ENCODE results near the gene DPY19L1. TPM values are rescaled to one million over a fixed set of nuclear protein-coding genes. Genes with fewer than 3 reads are reported as not detected.

DPY19L1 gene
- total RNA-seq, 1 experiment from 2014 or later: 71.7 TPM

DNA sequence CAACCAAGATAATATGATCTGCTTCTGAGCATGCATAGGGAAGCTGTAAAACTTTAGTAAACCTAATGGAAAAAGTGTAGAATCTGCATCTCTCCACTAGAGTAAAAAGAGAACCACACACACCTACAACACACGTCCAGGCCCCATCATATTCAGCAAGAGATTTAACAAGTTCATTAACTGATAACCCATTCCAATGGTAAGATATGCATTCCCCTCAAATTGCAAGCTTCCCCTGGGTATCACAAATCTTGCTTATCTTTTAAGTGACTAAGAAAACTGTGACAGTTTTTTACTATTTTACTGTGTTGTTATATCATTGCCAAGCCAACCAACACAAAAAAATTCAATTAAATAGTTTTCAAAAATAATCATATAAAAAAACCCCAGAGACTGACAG is 8.0 kb downstream of the DPY19L1 start:
- Histone ChIP-seq H3K79me2 (ENCODE audit: insufficient read depth, low read length) (peaks cover 94% of the 10 kb centered on the region), H3K4me2 (ENCODE audit: low read length) (no peak overlapping the region), H3K27ac (ENCODE audit: low read depth, low read length) (no peak overlapping the region), H3K4me3 (replicated peaks in 1 of 2; ENCODE audit: low read depth in 1 of 2, low read length in 2 of 2) (no peak overlapping the region), H3K27me3 (ENCODE audit: insufficient read depth, low read length) (no peaks in the 10 kb centered on the region), H4K20me1 (ENCODE audit: insufficient read depth) (peaks cover 4% of the 10 kb centered on the region; the same call in 1 of the 2 replicates), H2AFZ (ENCODE audit: low read depth, low read length, poor library complexity, severe bottlenecking) (no peak overlapping the region), H3K36me3 (ENCODE audit: control insufficient read depth in 1 of 2, insufficient read depth in 2 of 2, low read length in 2 of 2) (no peaks in the 10 kb centered on the region), H3K9me3 (ENCODE audit: control insufficient read depth in 1 of 2, insufficient read depth in 1 of 2, low read depth in 1 of 2, low read length in 2 of 2) (no peaks in the 10 kb centered on the region), H3K9me2 (ENCODE audit: insufficient read depth) (no peaks in the 10 kb centered on the region), H3K4me1 (ENCODE audit: control insufficient read depth in 1 of 2, insufficient read depth in 2 of 2, low read length in 2 of 2) (peaks cover 34 to 54% of the 10 kb centered on the region in 2 experiments), H3K9ac (ENCODE audit: low read length) (no peak overlapping the region)
- intact Hi-C loops (cut with micrococcal nuclease): no loop called here
- ChIA-PET POLR2A (no interaction called here), CTCF (no interaction called here), RAD21 (ENCODE audit: low non-redundant PET in 1 of 2, low total read pairs in 2 of 2, uncharacterized antibody in 2 of 2, unreplicated experiment in 2 of 2) (no interaction called here)
- TF ChIP-seq SIN3A (IDR thresholded peaks at IDR 0.05; ENCODE audit: low read depth): no peak
- TF ChIP-seq ZNF274 (IDR thresholded peaks at IDR 0.05; ENCODE audit: low read depth, low read length): no peak
- no peak for TF ChIP-seq TCF7L2 (IDR thresholded peaks at IDR 0.05; ENCODE audit: borderline replicate concordance, extremely low read depth, insufficient read depth, insufficient read length)
- TF ChIP-seq CBX3 (IDR thresholded peaks at IDR 0.05; ENCODE audit: low read depth): no peak
- TF ChIP-seq, protein P1, sequence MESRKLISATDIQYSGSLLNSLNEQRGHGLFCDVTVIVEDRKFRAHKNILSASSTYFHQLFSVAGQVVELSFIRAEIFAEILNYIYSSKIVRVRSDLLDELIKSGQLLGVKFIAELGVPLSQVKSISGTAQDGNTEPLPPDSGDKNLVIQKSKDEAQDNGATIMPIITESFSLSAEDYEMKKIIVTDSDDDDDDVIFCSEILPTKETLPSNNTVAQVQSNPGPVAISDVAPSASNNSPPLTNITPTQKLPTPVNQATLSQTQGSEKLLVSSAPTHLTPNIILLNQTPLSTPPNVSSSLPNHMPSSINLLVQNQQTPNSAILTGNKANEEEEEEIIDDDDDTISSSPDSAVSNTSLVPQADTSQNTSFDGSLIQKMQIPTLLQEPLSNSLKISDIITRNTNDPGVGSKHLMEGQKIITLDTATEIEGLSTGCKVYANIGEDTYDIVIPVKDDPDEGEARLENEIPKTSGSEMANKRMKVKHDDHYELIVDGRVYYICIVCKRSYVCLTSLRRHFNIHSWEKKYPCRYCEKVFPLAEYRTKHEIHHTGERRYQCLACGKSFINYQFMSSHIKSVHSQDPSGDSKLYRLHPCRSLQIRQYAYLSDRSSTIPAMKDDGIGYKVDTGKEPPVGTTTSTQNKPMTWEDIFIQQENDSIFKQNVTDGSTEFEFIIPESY (IDR thresholded peaks at IDR 0.05; ENCODE audit: extremely low read depth, insufficient replicate concordance, low read length): no peak
- no peak for TF ChIP-seq REST (IDR thresholded peaks at IDR 0.05; ENCODE audit: low read depth)
- no peak for TF ChIP-seq EZH2phosphoT487 (IDR thresholded peaks at IDR 0.05; ENCODE audit: borderline replicate concordance)
- no TSS peak for BruUV-seq (replicated peaks)
- ATAC-seq: no peak
- no peak for DNase-seq (ENCODE audit: low read depth, low spot score)

Measured in HCT116 (cell line).